Fibroblast of skin of scalp (primary cell): ENCODE measurements around the gene PSMC3IP.
"Not testable (repeated sequence)": the region's sequence is repeated elsewhere in the genome, so short reads cannot be mapped to it uniquely, and the experiment has no call there.

Source experiments
- DNase-seq: peaks from one replicate; pipeline ENCODE4 v3.0.0-alpha.2; 2013

PSMC3IP gene

GRCh38 chr17:42560246-42560645 lies 17.3 kb downstream of the PSMC3IP start:
- no peak for DNase-seq

- DNase-seq, result no peak
Measured at GRCh38 chr17:42559075-42559474, 18.5 kb downstream of the PSMC3IP start.

DNA sequence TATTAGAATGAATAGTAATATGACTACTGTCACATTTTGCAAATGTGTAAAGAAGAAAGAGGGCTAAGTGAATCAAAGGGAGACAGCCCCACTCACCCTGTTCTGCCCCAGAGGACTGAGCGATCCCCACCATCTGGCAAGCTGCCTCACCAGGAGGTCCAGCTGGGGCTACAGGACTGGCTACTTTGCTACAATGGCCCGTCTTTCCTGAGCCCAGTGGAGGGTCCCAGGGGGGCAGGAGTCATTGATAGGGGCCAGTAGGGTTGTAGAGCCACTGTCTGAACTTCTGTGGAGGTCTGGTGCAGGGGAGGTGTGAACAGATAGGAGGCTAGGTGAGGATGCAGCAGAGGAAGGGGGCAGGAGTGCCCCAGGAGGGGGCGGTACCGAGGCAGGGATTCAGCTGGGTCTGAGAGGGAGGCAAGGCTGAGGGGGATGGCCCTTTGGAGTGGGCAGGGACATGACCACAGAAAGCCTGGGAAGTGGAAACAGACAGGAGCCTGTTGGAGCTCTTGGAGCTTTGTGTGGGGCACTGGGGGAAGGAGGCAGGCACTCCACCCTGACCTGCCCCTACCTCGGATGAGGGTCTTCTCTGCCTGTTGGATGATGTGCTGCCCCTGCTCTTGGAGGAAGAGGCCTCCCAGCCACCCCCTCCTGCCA lies 21.4 kb downstream of the PSMC3IP start:
- not testable (repeated sequence) for DNase-seq

GRCh38 chr17:42555122-42555622 lies 22.4 kb downstream of the PSMC3IP start:
- DNase-seq, result no peak

DNA sequence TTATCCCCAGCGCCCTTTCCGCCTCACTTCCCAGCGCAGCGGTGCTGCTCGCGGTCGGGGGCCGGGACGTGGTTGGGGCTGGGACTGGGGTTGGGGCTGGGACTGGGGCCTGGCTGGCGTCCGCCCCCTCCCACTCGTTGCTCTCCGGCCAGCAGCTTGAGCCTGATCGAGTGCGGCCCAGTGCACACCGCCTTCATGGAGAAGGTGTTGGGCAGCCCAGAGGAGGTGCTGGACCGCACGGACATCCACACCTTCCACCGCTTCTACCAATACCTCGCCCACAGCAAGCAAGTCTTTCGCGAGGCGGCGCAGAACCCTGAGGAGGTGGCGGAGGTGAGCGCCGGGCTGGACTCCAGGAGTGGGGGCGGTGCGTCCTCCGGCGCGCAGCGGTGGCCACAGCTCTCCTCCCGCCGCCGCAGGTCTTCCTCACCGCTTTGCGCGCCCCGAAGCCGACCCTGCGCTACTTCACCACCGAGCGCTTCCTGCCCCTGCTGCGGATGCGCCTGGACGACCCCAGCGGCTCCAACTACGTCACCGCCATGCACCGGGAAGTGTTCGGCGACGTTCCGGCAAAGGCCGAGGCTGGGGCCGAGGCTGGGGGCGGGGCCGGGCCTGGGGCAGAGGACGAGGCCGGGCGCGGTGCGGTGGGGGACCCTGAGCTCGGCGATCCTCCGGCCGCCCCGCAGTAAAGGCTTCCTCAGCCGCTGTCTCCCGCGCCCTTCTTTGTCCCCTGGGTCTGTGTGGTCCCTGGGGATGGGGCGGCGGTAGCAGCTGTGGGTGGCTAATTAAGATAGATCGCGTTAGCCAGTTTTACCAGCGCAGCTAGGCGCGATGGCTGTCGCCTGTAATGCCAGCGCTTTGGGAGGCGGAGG lies 23.0 kb downstream of the PSMC3IP start:
- DNase-seq, result peak; percentile 80

DNA sequence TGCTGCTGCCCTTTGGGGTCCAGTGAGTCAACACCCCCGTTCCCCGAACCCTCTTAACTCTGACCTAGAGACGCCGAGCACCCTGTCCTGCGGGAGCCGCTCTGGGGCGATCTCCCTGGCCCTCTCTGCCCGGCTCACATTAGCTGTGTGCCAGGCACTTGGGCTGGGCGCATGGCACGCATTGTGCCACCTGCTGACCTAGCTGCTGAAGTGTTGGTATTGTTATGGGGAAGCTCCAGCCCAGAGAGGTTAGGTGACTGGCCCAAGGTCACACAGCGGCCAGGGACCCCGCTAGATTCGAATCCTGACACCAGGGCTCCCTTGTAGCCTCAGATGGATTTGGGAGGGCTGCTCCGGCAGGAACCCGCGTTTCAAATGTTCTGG lies 23.7 kb downstream of the PSMC3IP start:
- DNase-seq, result no peak

GRCh38 chr17:42553161-42553818 lies 24.2 kb downstream of the PSMC3IP start:
- DNase-seq, result no peak

- DNase-seq, result not testable (repeated sequence)
Measured at GRCh38 chr17:42552736-42553135, 24.8 kb downstream of the PSMC3IP start, which contains the start of gene HSD17B1. Gene HSD17B1 (plus strand): TSS chr17:42552923. CDS start chr17:42552934, 11 bp downstream.

DNA sequence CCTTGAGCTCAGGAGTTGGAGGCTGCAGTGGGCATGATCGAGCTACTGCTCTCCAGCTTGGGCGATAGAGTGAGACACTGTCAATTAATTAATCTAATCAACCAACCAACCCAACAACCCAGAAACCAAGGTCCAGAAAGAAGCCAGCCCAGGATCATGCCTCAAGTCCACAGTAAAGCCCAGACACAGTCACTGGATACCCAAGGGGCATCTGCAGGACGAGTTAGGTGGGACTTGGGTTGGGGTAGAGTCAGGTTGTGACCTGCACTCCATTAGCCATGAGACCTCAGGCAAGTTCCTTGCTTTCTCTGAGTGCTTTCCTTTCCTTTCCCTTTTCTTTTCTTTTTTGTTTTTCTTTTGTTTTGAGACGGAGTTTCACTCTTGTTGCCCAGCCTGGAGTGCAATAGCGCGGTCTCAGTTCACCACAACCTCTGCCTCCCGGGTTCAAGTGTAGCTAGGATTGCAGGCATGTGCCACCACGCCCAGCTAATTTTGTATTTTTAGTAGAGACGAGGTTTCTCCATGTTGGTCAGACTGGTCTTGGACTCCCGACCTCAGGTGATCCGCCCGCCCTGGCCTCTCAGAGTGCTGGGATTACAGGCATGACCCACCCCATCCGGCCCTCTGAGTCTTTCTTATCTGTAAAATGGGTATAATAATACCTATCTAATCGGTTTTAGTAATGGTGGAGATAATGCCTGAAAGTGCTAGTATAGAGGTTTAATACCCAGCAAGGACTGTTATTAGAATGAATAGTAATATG lies 28.4 kb downstream of the PSMC3IP start:
- DNase-seq, result no peak

GRCh38 chr17:42548070-42548837 lies 29.3 kb downstream of the PSMC3IP start:
- DNase-seq, result no peak

DNA sequence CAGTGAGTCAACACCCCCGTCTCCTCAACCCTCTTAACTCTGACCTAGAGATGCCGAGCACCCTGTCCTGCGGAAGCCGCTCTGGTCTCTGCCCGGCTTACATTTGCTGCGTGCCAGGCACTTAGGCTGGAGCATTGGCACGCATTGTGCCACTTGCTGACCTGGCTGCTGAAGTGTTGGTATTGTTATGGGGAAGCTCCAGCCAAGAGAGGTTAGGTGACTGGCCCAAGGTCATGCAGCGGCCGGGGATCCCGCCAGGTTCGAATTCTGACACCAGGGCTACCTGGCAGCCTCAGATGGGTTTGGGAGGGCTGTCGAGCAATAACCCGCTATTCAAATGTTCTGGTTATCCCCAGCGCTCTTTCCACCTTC lies 29.8 kb downstream of the PSMC3IP start:
- DNase-seq, result no peak

- DNase-seq, result no peak
Measured at GRCh38 chr17:42547001-42547461, 30.5 kb downstream of the PSMC3IP start.

DNA sequence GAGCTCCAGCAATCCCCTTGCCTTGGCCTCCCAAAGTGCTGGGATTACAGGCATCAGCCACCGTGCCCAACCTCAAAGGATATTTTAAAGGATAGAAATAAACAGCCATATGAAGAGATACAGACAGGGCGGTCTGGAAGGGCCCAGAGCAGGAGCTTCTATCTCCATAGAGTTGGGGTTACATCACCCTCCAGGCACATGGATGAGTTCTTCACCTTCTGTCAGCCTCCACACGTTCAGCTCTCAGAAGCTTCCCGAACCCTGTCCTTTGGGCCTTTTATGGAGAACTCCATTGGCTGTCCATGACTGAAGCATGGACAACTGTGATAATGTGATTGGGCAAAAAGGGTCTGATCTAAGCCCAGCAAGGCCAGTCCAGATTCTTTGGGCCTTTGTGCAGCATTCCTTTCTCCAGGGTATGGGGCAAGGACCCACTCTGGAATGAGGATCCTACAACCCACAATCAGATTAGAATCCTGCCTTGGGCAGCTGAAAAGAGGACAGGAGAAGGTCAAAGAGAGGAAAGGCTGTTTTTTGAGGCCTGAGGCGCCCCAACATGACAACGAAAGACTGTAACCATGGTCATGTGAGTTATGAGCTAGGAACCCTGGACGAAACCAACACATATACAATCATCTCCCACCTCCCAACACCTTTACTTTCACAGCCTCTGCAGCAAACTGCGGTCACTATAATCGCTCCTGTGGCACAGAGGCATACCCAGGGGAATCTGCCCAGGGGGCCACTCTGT lies 31.6 kb downstream of the PSMC3IP start:
- not testable (repeated sequence) for DNase-seq

DNA sequence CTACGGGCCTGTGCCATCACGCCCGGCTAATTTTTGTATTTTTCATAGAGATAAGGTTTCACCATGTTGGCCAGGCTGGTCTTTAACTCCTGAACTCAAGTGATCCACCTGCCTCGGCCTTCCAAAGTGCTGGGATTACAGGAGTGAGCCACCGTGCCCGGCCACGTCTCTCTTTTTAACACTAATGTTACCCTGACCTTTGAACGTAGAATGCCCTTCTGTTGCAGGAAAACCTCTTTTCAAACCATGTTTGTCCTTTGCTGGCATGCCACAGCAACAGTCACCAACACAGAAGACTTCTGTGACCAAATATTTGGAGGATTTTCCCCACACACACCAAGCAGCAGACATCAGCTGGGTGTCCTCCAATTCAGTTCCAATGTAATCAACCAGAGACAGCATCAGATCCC lies 32.6 kb downstream of the PSMC3IP start:
- no peak for DNase-seq

GRCh38 chr17:42543190-42544079 lies 34.1 kb downstream of the PSMC3IP start:
- DNase-seq, result no peak

GRCh38 chr17:42541041-42541833 lies 36.3 kb downstream of the PSMC3IP start:
- no peak for DNase-seq

- DNase-seq, result not testable (repeated sequence)
Measured at GRCh38 chr17:42540558-42540957, 37.0 kb downstream of the PSMC3IP start.

DNA sequence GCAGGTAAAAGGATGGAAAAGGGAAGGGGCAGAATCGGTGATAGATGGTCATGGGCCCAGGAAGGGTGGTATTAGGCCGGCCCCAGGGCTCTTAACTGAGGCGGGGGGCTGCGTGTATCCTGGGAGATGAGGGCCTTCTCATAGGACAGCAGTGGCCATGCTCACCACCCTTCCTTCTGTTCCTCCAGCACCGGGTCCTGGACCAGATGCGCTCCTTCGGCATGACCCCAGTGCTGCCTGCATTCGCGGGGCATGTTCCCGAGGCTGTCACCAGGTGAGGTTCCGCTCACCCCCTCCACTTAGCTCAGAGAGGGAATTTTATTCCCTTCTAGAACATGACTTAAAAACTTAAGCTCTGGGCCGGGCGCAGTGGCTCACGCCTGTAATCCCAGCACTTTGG lies 39.0 kb downstream of the PSMC3IP start:
- no peak for DNase-seq
